Spinal cord (tissue), 10 donors: ENCODE data around the gene POU2AF1. TPM values are rescaled to one million over a fixed set of nuclear protein-coding genes. Genes with fewer than 3 reads are reported as not detected.

Experiments
- DNase-seq, 6 donors: peaks; one replicate each; pipeline versions ENCODE4 v3.0.0 to v3.0.0-alpha.2; 2013 to 2015; ENCODE audit warnings: low spot score in 6 of 6, low read depth in 4 of 6
- H3K27ac ChIP-seq: one replicate; pipeline ENCODE4 v1.5.1; 2013; ENCODE audit warnings: low read depth, low read length, control low read depth
- H3K27me3 ChIP-seq: one replicate; pipeline ENCODE4 v1.6.1; 2013; ENCODE audit warnings: low read length; ENCODE audit not compliant: control insufficient read depth, insufficient read depth
- H3K36me3 ChIP-seq: one replicate; pipeline ENCODE4 v1.6.1; 2013; ENCODE audit warnings: low read length; ENCODE audit not compliant: control insufficient read depth, insufficient read depth
- H3K4me1 ChIP-seq: one replicate; pipeline ENCODE4 v1.6.1; 2013; ENCODE audit warnings: low read length; ENCODE audit not compliant: control insufficient read depth, insufficient read depth
- H3K4me3 ChIP-seq: one replicate; pipeline ENCODE4 v1.5.1; 2013; ENCODE audit warnings: low read depth, low read length, control low read depth
- H3K9me3 ChIP-seq: one replicate; pipeline ENCODE4 v1.6.1; 2013; ENCODE audit warnings: low read length; ENCODE audit not compliant: control insufficient read depth, insufficient read depth
- WGBS: methylation state at CpG from one replicate; pipeline ENCODE4 v1.1.5; 2013; ENCODE audit warnings: missing lambda C conversion rate; ENCODE audit not compliant: insufficient coverage; 5-methylcytosine and 5-hydroxymethylcytosine counted together
- polyA plus RNA-seq, 2 donors: library from polyadenylated mRNA; unstranded; fragments of 120-200 nt; gene quantifications; one replicate each; pipeline ENCODE4 v1.2.1, GENCODE V29; 2013; ENCODE audit not compliant: insufficient read length in 2 of 2
- total RNA-seq, 2 donors: library from RNA; depleted of rRNA in 1 of 2; stranded (reverse); fragments of 120-200 nt in 1 of 2; fragments of >200 nt in 1 of 2; gene quantifications; one replicate each; pipeline versions ENCODE4 v1.2.3 to v1.2.4, GENCODE V29; 2013 to 2014
- donor health status: healthy.

Gene POU2AF1
- total and polyA plus RNA-seq, 4 donors, result 0.27 to 4.5 (median 0.51) TPM

- Histone ChIP-seq H3K9me3 (no peaks in the 10 kb centered on the region), H3K27me3 (no peaks in the 10 kb centered on the region), H3K4me3 (no peak overlapping the region), H3K4me1 (no peaks in the 10 kb centered on the region), H3K27ac (no peak overlapping the region), H3K36me3 (no peaks in the 10 kb centered on the region)
- DNase-seq, result no peak
Observed at GRCh38 chr11:111339758-111340388, 39.2 kb downstream of the POU2AF1 start.

- no peak for DNase-seq
- Histone ChIP-seq H3K4me1 (no peaks in the 10 kb centered on the region), H3K27ac (no peak overlapping the region), H3K4me3 (no peak overlapping the region), H3K27me3 (no peaks in the 10 kb centered on the region), H3K36me3 (no peaks in the 10 kb centered on the region), H3K9me3 (no peaks in the 10 kb centered on the region)
- 83% methylated on average over 2 of the region's 2 CpGs for WGBS
Observed at GRCh38 chr11:111336582-111337256, 42.4 kb downstream of the POU2AF1 start.

GRCh38 chr11:111336062-111336461 is 43.0 kb downstream of the POU2AF1 start:
- Histone ChIP-seq H3K27ac (no peak overlapping the region), H3K4me1 (no peaks in the 10 kb centered on the region), H3K36me3 (no peaks in the 10 kb centered on the region), H3K27me3 (no peaks in the 10 kb centered on the region), H3K4me3 (no peak overlapping the region), H3K9me3 (no peaks in the 10 kb centered on the region)
- 94% methylated on average over 2 of the region's 4 CpGs for WGBS
- DNase-seq, result no peak

GRCh38 chr11:111335549-111335948 is 43.5 kb downstream of the POU2AF1 start:
- H3K27ac ChIP-seq, result no peak overlapping the region
- 80% methylated on average over 4 of the region's 6 CpGs for WGBS

GRCh38 chr11:111334532-111335502 is 44.3 kb downstream of the POU2AF1 start:
- no peaks in the 10 kb centered on the region for H3K36me3 ChIP-seq
- WGBS, result 55% methylated on average over 7 of the region's 9 CpGs
- H3K27me3 ChIP-seq, result no peaks in the 10 kb centered on the region
- no peaks in the 10 kb centered on the region for H3K9me3 ChIP-seq
- no peak for DNase-seq
- H3K27ac ChIP-seq, result no peak overlapping the region
- no peak overlapping the region for H3K4me3 ChIP-seq
- peaks cover 6% of the 10 kb centered on the region for H3K4me1 ChIP-seq

More at GRCh38 chr11:111335549-111335948, 43.5 kb downstream of the POU2AF1 start:
- Histone ChIP-seq H3K27me3 (no peaks in the 10 kb centered on the region), H3K4me3 (no peak overlapping the region), H3K4me1 (peaks cover under 1% of the 10 kb centered on the region), H3K9me3 (no peaks in the 10 kb centered on the region), H3K36me3 (no peaks in the 10 kb centered on the region)
- DNase-seq, result no peak

- H3K27me3 ChIP-seq, result no peaks in the 10 kb centered on the region
- no peak overlapping the region for H3K27ac ChIP-seq
- 64% methylated on average over 2 of the region's 4 CpGs for WGBS
- no peaks in the 10 kb centered on the region for H3K9me3 ChIP-seq
- no peak overlapping the region for H3K4me3 ChIP-seq
- H3K4me1 ChIP-seq, result peaks cover 14% of the 10 kb centered on the region
- H3K36me3 ChIP-seq, result no peaks in the 10 kb centered on the region
- peak in 1 of 6 donors; percentile 49 for DNase-seq
Observed at GRCh38 chr11:111331711-111332479, 47.2 kb downstream of the POU2AF1 start.

GRCh38 chr11:111330234-111330893 is 48.7 kb downstream of the POU2AF1 start:
- Histone ChIP-seq H3K9me3 (no peaks in the 10 kb centered on the region), H3K27ac (no peak overlapping the region), H3K4me3 (no peak overlapping the region), H3K4me1 (peaks cover 14% of the 10 kb centered on the region), H3K27me3 (no peaks in the 10 kb centered on the region), H3K36me3 (no peaks in the 10 kb centered on the region)
- no peak for DNase-seq
- WGBS, result 95% methylated on average over 1 of the region's 2 CpGs

DNA sequence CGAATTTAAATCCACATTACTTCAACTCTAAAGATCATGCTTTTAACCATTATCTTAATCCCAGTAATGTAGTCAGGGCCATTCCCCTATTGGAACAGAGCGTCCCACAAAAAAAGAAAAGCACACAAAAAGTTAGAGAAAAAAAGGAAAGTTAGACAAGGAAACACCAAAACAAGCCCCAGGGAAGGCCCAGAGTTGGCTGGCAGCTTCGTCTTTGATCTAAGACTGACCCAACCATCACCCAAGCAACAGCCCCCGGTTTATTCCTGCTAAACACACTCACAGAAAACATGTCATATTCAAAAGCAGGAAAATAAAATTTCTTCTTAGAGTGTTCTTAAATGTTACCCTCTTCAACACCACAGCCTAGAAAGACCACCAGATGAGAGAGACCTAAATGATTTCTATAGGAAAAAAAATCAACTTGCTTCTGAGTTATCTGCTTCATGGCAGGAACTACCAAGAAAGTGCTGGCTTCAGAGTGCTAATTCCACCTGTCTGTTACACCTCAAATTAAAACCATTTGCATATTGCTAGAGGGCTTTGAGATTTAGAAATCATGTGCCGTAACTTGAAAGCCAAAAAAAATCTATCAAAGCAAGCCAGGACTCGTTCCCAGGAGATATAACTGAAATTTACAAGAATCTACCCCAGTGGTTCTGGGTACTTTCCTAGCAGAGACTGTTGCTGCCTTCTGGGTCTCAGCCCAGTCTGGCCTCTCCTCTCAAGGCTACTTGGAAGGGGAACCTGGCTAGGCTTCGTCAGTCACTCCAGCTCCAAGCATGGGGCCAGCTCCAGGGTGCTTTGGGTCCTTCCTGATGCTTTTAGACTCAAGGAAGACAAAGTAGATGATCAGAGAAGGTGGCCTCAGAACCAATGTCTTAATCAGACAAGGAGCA is 49.5 kb downstream of the POU2AF1 start:
- no peaks in the 10 kb centered on the region for H3K27me3 ChIP-seq
- H3K4me1 ChIP-seq, result peaks cover 14% of the 10 kb centered on the region
- no peaks in the 10 kb centered on the region for H3K36me3 ChIP-seq
- WGBS, result 70% methylated on average over 1 of the region's 7 CpGs
- H3K9me3 ChIP-seq, result no peaks in the 10 kb centered on the region
- H3K4me3 ChIP-seq, result no peak overlapping the region
- peak in 1 of 6 donors; percentile 62 for DNase-seq
- peak overlapping the region; percentile 19 for H3K27ac ChIP-seq
